NCI-H2196 treated with DMSO at 0.1 percent for 48 hours (cell line): ENCODE measurements around the gene PUS1.
"Not testable (repeated sequence)": the region's sequence is repeated elsewhere in the genome, so short reads cannot be mapped to it uniquely, and the experiment has no call there.

ENCODE experiments used
- DNase-seq: peaks from one replicate; lab custom pipeline; 2025; ENCODE audit not compliant: unreplicated experiment; lab: John Stamatoyannopoulos, UW

The PUS1 gene

DNA sequence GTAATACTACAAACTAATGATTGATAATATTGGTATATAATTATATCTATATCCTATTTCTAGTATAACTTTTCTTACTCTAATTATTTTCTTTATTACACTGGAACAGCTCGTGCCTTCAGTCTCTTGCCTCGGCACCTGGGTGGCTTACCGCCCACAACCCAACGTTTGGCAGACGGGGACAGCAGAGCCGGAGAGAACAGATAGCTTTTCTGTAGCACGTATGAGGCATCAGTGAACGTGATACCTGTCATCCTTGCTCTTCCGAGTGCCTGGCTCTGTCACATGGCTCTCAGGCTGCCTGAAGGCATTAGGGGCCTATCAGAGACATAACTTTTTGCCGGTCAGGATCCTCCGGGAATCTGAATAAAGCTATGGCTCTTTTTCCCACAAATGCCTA is 5.5 kb downstream of the PUS1 start:
- no peak for DNase-seq

DNA sequence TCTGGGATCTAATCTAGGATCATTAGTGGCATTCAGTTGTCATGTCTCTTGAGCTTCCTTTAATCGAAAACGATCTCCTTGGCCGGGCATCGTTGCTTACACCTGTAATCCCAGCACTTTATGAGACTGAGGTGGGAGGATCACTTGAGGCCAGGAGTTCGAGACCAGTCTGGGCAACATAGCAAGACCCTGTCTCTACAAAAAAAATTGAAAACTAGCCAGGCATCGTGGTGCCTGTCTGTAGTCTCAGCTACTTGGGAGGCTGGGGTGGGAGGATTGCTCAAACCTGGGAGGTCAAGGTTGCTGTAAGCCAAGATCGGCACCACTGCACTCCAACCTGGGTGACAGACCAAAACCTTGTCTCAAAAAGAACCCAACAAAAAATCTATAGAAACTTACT is 9.0 kb downstream of the PUS1 start:
- DNase-seq: no peak

GRCh38 chr12:131939007-131939406 is 9.9 kb downstream of the PUS1 start:
- DNase-seq: no peak

GRCh38 chr12:131940141-131940547 is 11.1 kb downstream of the PUS1 start:
- DNase-seq: no peak

DNA sequence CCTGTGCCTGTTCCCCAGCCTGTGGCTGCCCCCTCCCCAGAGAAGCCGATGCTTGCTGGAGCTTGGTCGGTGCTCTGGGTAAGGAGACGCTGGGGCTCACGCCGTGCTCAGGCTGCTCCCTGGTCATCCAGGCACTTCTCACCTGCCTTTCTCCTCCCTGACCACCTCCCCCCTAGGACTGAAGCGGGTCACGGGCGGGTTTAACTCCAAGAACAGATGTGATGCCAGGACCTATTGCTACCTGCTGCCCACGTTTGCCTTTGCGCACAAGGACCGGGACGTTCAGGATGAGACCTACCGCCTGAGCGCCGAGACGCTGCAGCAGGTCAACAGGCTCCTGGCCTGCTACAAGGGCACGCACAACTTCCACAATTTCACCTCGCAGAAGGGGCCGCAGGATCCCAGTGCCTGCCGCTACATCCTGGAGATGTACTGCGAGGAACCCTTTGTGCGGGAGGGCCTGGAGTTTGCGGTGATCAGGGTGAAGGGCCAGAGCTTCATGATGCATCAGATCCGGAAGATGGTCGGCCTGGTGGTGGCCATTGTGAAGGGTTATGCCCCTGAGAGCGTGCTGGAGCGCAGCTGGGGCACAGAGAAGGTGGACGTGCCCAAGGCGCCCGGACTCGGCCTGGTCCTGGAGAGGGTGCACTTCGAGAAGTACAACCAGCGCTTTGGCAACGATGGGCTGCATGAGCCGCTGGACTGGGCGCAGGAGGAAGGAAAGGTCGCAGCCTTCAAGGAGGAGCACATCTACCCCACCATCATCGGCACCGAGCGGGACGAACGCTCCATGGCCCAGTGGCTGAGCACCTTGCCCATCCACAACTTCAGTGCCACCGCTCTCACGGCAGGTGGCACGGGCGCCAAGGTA is 12.3 kb downstream of the PUS1 start:
- no peak for DNase-seq

DNA sequence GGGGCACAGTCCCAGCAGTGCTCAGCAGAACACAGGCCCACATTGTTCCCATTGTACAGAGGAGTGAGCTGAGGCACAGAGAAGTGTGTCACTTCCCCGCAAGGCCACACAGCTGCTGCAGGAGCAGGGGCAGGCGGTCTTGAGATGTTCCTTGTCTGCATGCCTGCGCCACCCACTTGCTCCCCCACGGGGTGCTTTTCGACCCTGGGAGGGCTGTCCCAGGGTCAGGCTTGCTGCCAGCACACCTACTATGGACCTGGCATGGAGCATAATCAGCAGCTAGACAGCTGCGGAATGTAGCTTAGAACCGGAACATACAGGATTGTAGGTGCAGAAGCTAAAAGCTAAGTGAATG is 12.9 kb downstream of the PUS1 start:
- DNase-seq: no peak

GRCh38 chr12:131942671-131943070 is 13.6 kb downstream of the PUS1 start:
- no peak for DNase-seq

GRCh38 chr12:131943389-131943788 is 14.3 kb downstream of the PUS1 start:
- DNase-seq: no peak

- DNase-seq: no peak
Measured at GRCh38 chr12:131943876-131944275, 14.8 kb downstream of the PUS1 start.

- DNase-seq: no peak
Measured at GRCh38 chr12:131944601-131945251, 15.7 kb downstream of the PUS1 start.

- no peak for DNase-seq
Measured at GRCh38 chr12:131946757-131947156, 17.7 kb downstream of the PUS1 start.

- no peak for DNase-seq
Measured at GRCh38 chr12:131947482-131948027, 18.5 kb downstream of the PUS1 start.

DNA sequence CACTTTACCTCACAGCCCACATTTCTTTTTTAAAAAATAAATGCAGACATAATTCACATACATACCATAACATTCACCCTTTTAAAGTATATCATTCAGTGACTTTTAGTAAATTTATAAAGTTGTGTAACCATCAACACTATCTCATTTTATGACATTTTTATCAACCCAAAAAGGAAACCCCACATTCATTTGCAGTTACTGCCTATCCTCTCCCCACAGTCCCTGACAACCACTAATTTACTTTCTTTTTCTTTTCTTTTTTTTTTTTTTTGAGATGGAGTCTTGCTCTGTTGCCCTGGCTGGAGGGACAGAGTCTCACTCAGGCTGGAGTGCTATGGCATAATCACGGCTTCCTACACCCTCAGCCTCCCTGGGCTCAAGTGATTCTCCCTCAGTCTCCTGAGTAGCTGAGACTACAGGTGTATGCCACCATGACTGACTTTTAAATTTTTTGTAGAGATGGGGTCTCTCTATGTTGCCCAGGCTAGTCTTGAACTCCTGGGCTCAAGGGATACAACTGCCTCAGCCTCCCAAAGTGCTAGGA is 19.2 kb downstream of the PUS1 start:
- DNase-seq: no peak

GRCh38 chr12:131948713-131949430 is 19.8 kb downstream of the PUS1 start:
- DNase-seq: not testable (repeated sequence)

DNA sequence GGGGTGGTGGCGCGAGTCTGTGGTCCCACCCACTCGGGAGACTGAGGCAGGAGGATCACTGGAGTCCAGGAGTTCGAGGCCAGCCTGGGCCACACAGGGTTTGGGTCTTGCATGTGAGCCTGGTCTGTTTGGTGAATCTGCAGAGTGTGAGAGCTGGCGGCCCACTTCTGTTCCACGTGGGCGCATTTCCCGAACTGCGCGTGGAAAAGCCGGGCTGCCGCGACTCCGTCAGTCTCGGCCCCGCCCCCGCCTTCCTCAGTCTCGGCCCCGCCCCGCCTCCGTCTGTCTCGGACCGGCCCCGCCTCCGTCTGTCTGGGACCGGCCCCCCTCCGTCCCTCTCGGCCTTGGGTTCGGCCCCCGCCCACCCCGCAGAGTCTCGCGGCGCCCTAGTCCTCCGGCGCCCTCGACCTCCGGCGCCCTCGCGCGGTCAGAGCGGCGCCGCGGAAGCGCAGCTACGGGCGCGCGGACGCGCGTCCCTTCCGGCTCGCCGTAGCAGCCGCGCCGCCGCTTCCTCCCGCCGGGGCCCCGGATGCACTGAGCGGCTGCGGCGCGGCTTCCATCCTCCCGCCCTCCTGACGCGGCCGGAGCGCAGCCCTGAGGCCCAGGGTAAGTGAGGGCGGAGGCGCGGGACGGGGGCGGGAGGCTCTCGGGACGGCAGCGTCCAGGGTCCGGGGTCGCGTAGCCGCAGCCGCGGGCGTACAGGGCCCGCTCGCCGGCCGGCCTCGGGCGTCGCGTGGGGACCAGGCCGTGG is 20.5 kb downstream of the PUS1 start, which contains the start of gene EP400:
Gene EP400, plus strand, starts transcription at position 512 of the 751 bp plus-strand sequence. CDS start 10,678 bp downstream, outside the sequence.
- DNase-seq: peak; percentile 92

DNA sequence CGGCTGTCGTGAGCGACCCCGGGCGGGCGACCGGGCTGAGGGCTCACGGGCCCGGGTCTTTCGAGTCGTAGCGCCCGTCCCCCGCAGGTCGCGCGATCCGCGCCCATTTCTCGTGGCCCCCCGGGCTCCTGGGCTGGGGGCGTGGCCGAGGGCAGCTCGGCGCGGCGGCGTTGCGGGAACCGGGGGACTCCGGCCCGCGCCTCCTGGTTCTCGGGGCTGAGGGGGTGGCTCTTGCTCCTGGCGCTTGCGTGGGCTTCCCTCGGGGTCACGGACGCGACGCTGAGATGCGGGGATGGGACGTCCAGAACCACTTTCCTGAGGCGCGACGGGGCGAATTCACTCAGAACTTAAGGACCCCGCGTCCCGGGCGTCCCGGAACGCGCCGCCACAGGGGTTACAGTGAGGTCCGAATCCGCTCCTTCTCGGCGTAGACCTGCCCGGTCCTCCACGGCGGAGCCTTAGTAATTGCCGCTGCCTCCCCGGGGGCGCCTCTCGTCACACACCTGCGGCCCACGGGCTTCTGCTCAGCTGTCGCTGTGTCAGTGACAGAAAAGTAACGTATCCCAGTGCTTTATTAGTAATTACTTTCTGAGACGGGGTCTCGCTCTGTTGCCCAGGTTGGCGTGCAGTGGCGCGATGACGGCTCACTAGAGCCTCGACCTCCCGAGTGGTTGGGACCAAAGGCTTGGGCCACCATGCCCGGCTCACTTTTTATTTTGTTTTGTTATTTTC is 21.3 kb downstream of the PUS1 start:
- no peak for DNase-seq

DNA sequence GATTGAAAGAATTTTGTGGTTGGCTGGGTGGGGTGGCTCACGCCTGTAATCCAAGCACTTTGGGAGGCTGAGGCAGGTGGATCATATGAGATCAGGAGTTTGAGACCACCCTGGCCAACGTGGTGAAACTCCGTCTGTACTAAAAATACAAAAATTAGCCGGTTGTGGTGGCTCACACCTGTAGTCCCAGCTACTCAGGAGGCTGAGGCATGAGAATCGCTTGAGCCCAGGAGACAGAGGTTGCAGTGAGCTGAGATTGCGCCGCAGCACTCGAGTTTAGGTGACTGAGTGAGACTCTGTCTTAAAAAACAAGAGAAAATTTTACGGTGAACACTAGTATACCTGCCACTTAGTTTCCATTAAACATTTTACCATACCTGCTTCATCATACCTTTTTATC is 24.7 kb downstream of the PUS1 start:
- DNase-seq: not testable (repeated sequence)

- DNase-seq: not testable (repeated sequence)
Measured at GRCh38 chr12:131954460-131954859, 25.4 kb downstream of the PUS1 start.

DNA sequence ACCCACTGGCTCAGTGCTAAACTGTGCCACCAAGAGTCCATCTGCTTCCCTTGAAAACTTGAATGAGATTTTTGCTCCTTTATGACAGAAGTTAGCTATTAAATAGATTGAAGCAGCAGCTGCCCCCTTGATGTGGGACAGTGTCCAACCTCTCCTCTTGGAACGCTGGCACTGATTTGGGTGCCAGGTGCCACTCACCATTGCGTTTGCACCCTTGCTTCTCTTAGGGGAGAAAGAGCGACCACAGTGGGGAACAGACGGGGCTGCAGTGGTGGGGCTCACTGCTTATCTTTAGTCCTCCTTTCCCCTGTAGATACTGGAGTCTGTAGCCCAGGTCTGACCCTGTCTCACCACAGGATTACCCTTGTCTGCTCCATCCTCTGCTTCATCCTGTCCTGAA is 30.0 kb downstream of the PUS1 start:
- no peak for DNase-seq
